GM12878 (cell line): Measurements from ENCODE around the gene ZMIZ1. TPM values are rescaled to one million over a fixed set of nuclear protein-coding genes. Genes with fewer than 3 reads are reported as not detected.
A peak's percentile ranks its signal among the peaks of the same experiment; 100 is the strongest.

Experiments
- ATAC-seq: fragments of 200-7000 bp; cut with Tn5 transposase; 3 replicates; pipeline ENCODE4 v1.9.1; 2020; ENCODE audit warnings: mild to moderate bottlenecking, moderate library complexity
- BruUV-seq: library from RNA; stranded (reverse); fragments of 400-500 nt; replicated peaks from 2 replicates; lab custom pipeline; 2021; lab: Mats Ljungman, UMichigan
- CTCF ChIA-PET: fragments of 300-600 bp; sonication (Branson Sonifier 250); formaldehyde crosslinking; extraction: SDS; loops from one replicate; lab custom pipeline; 2021; ENCODE audit warnings: inconsistent platforms; lab: Yijun Ruan, JAX
- POLR2A ChIA-PET: fragments of 350-600 bp; formaldehyde crosslinking; extraction: SDS; loops from one replicate; lab custom pipeline; 2021; ENCODE audit warnings: inconsistent platforms; lab: Charles Lee
- RAD21 ChIA-PET: fragments of 300-600 bp; sonication (Branson Sonifier 250); formaldehyde crosslinking; loops from one replicate; lab custom pipeline; 2023; ENCODE audit warnings: antibody characterized with exemption; ENCODE audit not compliant: unreplicated experiment; lab: Charles Lee
- SMC1A ChIA-PET: fragments of 300-600 bp; sonication (Branson Sonifier 250); formaldehyde crosslinking; loops from one replicate; lab custom pipeline; 2023; ENCODE audit not compliant: unreplicated experiment, uncharacterized antibody; lab: Charles Lee
- DNase-seq: peaks from one replicate; pipeline ENCODE4 v3.0.0-alpha.2; 2011; ENCODE audit warnings: low read depth, low spot score
- FAIRE-seq: peaks from 3 replicates; lab custom pipeline; 2011; peaks lifted over from hg19 to GRCh38; lab: Jason Lieb, UNC
- H2AFZ ChIP-seq: 2 replicates; pipeline ENCODE4 v1.6.0; 2011; ENCODE audit warnings: low read depth, low read length, control low read depth; ENCODE audit not compliant: control insufficient read depth
- H3K27ac ChIP-seq: 2 replicates; pipeline ENCODE4 v1.5.1; 2011; ENCODE audit warnings: control low read depth; ENCODE audit not compliant: control insufficient read depth, insufficient read depth
- H3K27me3 ChIP-seq, 2 experiments: replicated peaks in 1 of 2; 2 replicates each; pipeline versions ENCODE4 v1.6.0 to v1.6.1; 2011; ENCODE audit warnings: low read length in 1 of 2; ENCODE audit not compliant: control insufficient read depth in 2 of 2, insufficient read depth in 2 of 2
- H3K36me3 ChIP-seq, 2 experiments: 2 replicates each; pipeline ENCODE4 v1.5.1; 2011; ENCODE audit warnings: low read length in 1 of 2; ENCODE audit not compliant: control insufficient read depth in 2 of 2, insufficient read depth in 2 of 2
- H3K4me1 ChIP-seq: 2 replicates; pipeline ENCODE4 v1.6.1; 2011; ENCODE audit warnings: mild to moderate bottlenecking, low read length, moderate library complexity, mixed read lengths; ENCODE audit not compliant: control insufficient read depth, insufficient read depth
- H3K4me2 ChIP-seq: 2 replicates; pipeline ENCODE4 v1.6.0; 2011; ENCODE audit warnings: control low read depth; ENCODE audit not compliant: control insufficient read depth, insufficient read depth
- H3K4me3 ChIP-seq: fragments of 200-600 bp; sonication (generic); 2 replicates; pipeline ENCODE4 v1.5.1; 2016
- H3K79me2 ChIP-seq: 2 replicates; pipeline ENCODE4 v1.6.0; 2011; ENCODE audit warnings: low read length; ENCODE audit not compliant: control insufficient read depth, insufficient read depth
- H3K9ac ChIP-seq: 2 replicates; pipeline ENCODE4 v1.8.0; 2011; ENCODE audit warnings: low read length, control low read depth, mixed read lengths; ENCODE audit not compliant: control insufficient read depth, insufficient read depth
- H3K9me3 ChIP-seq: replicated peaks from 3 replicates; pipeline ENCODE4 v1.5.1; 2011; ENCODE audit warnings: mild to moderate bottlenecking, low read length; ENCODE audit not compliant: control insufficient read depth, insufficient read depth
- H4K20me1 ChIP-seq: 2 replicates; pipeline ENCODE4 v1.6.0; 2011; ENCODE audit not compliant: control insufficient read depth, insufficient read depth
- DPF2 ChIP-seq: fragments of 450-650 bp; IDR thresholded peaks from 2 replicates; pipeline ENCODE4 v1.6.1; 2017; ENCODE audit warnings: mild to moderate bottlenecking
- EED ChIP-seq: sonication (generic); IDR thresholded peaks from 2 replicates; pipeline ENCODE4 v1.6.1; 2016; ENCODE audit warnings: antibody characterized with exemption, low read depth
- IKZF1 ChIP-seq: fragments of 450-650 bp; conservative IDR thresholded peaks from 2 replicates; pipeline ENCODE4 v1.6.1; 2017; ENCODE audit warnings: antibody characterized with exemption, mild to moderate bottlenecking
- KDM1A ChIP-seq: fragments of 200-600 bp; sonication (generic); IDR thresholded peaks from 2 replicates; pipeline ENCODE4 v1.6.1; 2016; ENCODE audit warnings: borderline replicate concordance
- NFIC ChIP-seq: IDR thresholded peaks from 2 replicates; pipeline ENCODE4 v1.6.1; 2012; ENCODE audit warnings: low read depth, mild to moderate bottlenecking, inconsistent platforms, low read length, moderate library complexity
- NKRF ChIP-seq: fragments of 450-650 bp; conservative IDR thresholded peaks from 2 replicates; pipeline ENCODE4 v1.6.1; 2017; ENCODE audit warnings: mild to moderate bottlenecking, moderate library complexity
- RAD51 ChIP-seq: fragments of 450-650 bp; IDR thresholded peaks from 2 replicates; pipeline ENCODE4 v1.6.1; 2016; ENCODE audit warnings: moderate library complexity, mild to moderate bottlenecking, inconsistent platforms
- RELB ChIP-seq: fragments of 450-650 bp; IDR thresholded peaks from 2 replicates; pipeline ENCODE4 v1.6.1; 2017; ENCODE audit warnings: low read depth, mild to moderate bottlenecking, moderate library complexity
- SP1 ChIP-seq: IDR thresholded peaks from one replicate; pipeline ENCODE4 v1.6.1; 2011; ENCODE audit warnings: low read depth, low read length
- ZNF622 ChIP-seq: fragments of 450-650 bp; IDR thresholded peaks from 2 replicates; pipeline ENCODE4 v1.6.1; 2017; ENCODE audit warnings: mild to moderate bottlenecking, inconsistent platforms
- WGBS: methylation state at CpG from one replicate; pipeline ENCODE4 v1.1.6; 2016; ENCODE audit warnings: low lambda C conversion rate; ENCODE audit not compliant: insufficient replicate concordance, insufficient coverage; ENCODE audit errors: missing lambda C conversion rate; 5-methylcytosine and 5-hydroxymethylcytosine counted together
- in situ Hi-C: fragments of 300-500 bp; cut with MboI; formaldehyde crosslinking; loops from 9 replicates; pipeline ENCODE4 v1.14.3; 2018; ENCODE audit warnings: mixed read lengths
- intact Hi-C: fragments of 100-400 bp; cut with micrococcal nuclease; formaldehyde crosslinking; loops from one replicate; pipeline ENCODE4 v1.14.2; 2022; ENCODE audit not compliant: unreplicated experiment
- polyA plus RNA-seq, 11 experiments: library from polyadenylated mRNA; depleted of rRNA in 4 of 11; unstranded in 6 of 11; stranded (reverse) in 5 of 11; fragments of >200 nt; fragmentation: Nextera tagmentation in 4 of 11; fragmentation: Illumina TruSeq in 1 of 11; extraction: Ambion mirVana in 4 of 11; extraction: Trizol in 1 of 11; gene quantifications; 1 replicate in 1 of 11; 2 replicates in 10 of 11; pipeline versions ENCODE4 v1.2.1 to v1.2.3, GENCODE V29; 2011 to 2016; ENCODE audit warnings: inconsistent platforms in 2 of 11, missing spikeins in 2 of 11, low read depth in 1 of 11
- total RNA-seq, 4 experiments: library from RNA; depleted of rRNA in 3 of 4; stranded (reverse); fragments of >200 nt in 3 of 4; fragmentation: Illumina TruSeq in 1 of 4; extraction: Trizol in 1 of 4; gene quantifications; 2 replicates each; pipeline versions ENCODE4 v1.2.1 to v1.2.3, GENCODE V29; 2013 to 2021

ZMIZ1 gene
- total and polyA plus RNA-seq, 10 of the 15 experiments (the other 5 are each of a cell fraction or from before 2014, with no cell fraction given) = 3.1 to 82.3 (median 14.9) TPM

GRCh38 chr10:79046741-79047583 lies 21.8 kb upstream of the ZMIZ1 start:
- no peak for DNase-seq
- CTCF ChIA-PET = no interaction called here
- Histone ChIP-seq H3K36me3 (no peaks in the 10 kb centered on the region), H3K9ac (no peak overlapping the region), H3K4me3 (no peak overlapping the region), H4K20me1 (no peaks in the 10 kb centered on the region), H2AFZ (no peak overlapping the region), H3K4me1 (peaks cover 8% of the 10 kb centered on the region), H3K9me3 (no peaks in the 10 kb centered on the region), H3K27me3 (no peaks in the 10 kb centered on the region), H3K79me2 (no peaks in the 10 kb centered on the region), H3K27ac (no peak overlapping the region), H3K4me2 (no peak overlapping the region)
- WGBS = 8% methylated on average over 6 of the region's 6 CpGs
- SMC1A ChIA-PET = no interaction called here
- intact Hi-C loops = no loop called here
- RAD21 ChIA-PET = no interaction called here
- POLR2A ChIA-PET = no interaction called here
- TF ChIP-seq NFIC = no peak
- TF ChIP-seq IKZF1 = peak; percentile 32; the same call in 1 of the 2 replicates
- TF ChIP-seq NKRF = no peak
- no peak for TF ChIP-seq SP1
- TF ChIP-seq RAD51 = no peak
- TF ChIP-seq KDM1A = no peak
- TF ChIP-seq ZNF622 = no peak
- no peak for TF ChIP-seq RELB
- 0 out of 2 replicates have a peak, but pooled peaks have one; percentile 15 for TF ChIP-seq DPF2
- no peak for TF ChIP-seq EED
- TF ChIP-seq, all 136 proteins: peak for 2
- in situ Hi-C loops = no loop called here
- no TSS peak for BruUV-seq
- FAIRE-seq (no peak), ATAC-seq (peak; percentile 75)
